DOHH2 (cell line): ENCODE data around the gene ACOT11.

ENCODE experiments used
- H3F3A ChIP-seq: fragments of 200-600 bp; sonication (generic), shearing (Covaris generic); 2 replicates; pipeline ENCODE4 v1.6.0; 2016; ENCODE audit warnings: antibody characterized with exemption, mild to moderate bottlenecking; ENCODE audit not compliant: control insufficient read depth, insufficient read depth
- H3K27ac ChIP-seq: fragments of 200-600 bp; sonication (generic); 2 replicates; pipeline ENCODE4 v1.5.1; 2014; ENCODE audit warnings: low read depth, mild to moderate bottlenecking, low read length, moderate library complexity
- H3K27me3 ChIP-seq: fragments of 200-600 bp; sonication (generic); 2 replicates; pipeline ENCODE4 v1.6.1; 2014; ENCODE audit warnings: mild to moderate bottlenecking, low read length, mixed read lengths; ENCODE audit not compliant: control insufficient read depth
- H3K36me3 ChIP-seq: fragments of 200-600 bp; sonication (generic); 2 replicates; pipeline ENCODE4 v1.6.1; 2014; ENCODE audit warnings: mild to moderate bottlenecking, low read length, moderate library complexity, mixed read lengths; ENCODE audit not compliant: control insufficient read depth
- H3K4me1 ChIP-seq: fragments of 200-600 bp; sonication (generic); 2 replicates; pipeline ENCODE4 v1.6.1; 2014; ENCODE audit warnings: mild to moderate bottlenecking, low read length, mixed read lengths; ENCODE audit not compliant: control insufficient read depth
- H3K4me2 ChIP-seq: fragments of 200-600 bp; sonication (generic); 2 replicates; pipeline ENCODE4 v1.6.0; 2014; ENCODE audit warnings: mild to moderate bottlenecking, low read length, moderate library complexity
- H3K4me3 ChIP-seq: fragments of 200-600 bp; sonication (generic); 2 replicates; pipeline ENCODE4 v1.5.1; 2014; ENCODE audit warnings: mild to moderate bottlenecking, low read length, mixed read lengths
- H3K79me2 ChIP-seq: fragments of 200-600 bp; sonication (generic); 2 replicates; pipeline ENCODE4 v1.6.1; 2014; ENCODE audit warnings: mild to moderate bottlenecking, low read length, mixed read lengths; ENCODE audit not compliant: control insufficient read depth
- H3K9me2 ChIP-seq: fragments of 200-600 bp; sonication (generic); replicated peaks from 2 replicates; pipeline ENCODE4 v1.6.1; 2014; ENCODE audit warnings: mild to moderate bottlenecking, low read length, mixed read lengths; ENCODE audit not compliant: control insufficient read depth
- H3K9me3 ChIP-seq: fragments of 200-600 bp; sonication (generic); 2 replicates; pipeline ENCODE4 v1.6.1; 2014; ENCODE audit warnings: antibody characterized with exemption, low read length, mixed read lengths; ENCODE audit not compliant: control insufficient read depth, insufficient read depth
- H4K20me1 ChIP-seq: fragments of 200-600 bp; sonication (generic); 2 replicates; pipeline ENCODE4 v1.6.0; 2014; ENCODE audit warnings: low read depth, mild to moderate bottlenecking, antibody characterized with exemption, low read length, moderate library complexity; ENCODE audit not compliant: control insufficient read depth, insufficient read depth
- CTCF ChIP-seq: fragments of 200-600 bp; sonication (generic); IDR thresholded peaks from one replicate; pipeline ENCODE4 v1.5.1; 2014; ENCODE audit warnings: antibody characterized with exemption, mild to moderate bottlenecking, low read depth, low read length; ENCODE audit not compliant: poor library complexity, severe bottlenecking
- EZH2phosphoT487 ChIP-seq: fragments of 200-600 bp; sonication (generic); IDR thresholded peaks from 2 replicates; pipeline ENCODE4 v1.6.1; 2017; ENCODE audit warnings: borderline replicate concordance, mild to moderate bottlenecking, antibody characterized with exemption, low read length, moderate library complexity, mixed read lengths

The ACOT11 gene

GRCh38 chr1:54547601-54548388, at the start of gene ACOT11:
Gene ACOT11 (plus strand): TSS chr1:54548228. CDS start chr1:54548310, 82 bp downstream.
- Histone ChIP-seq H3F3A (no peaks in the 10 kb centered on the region), H3K4me2 (no peak within 1 kb of the TSS)

GRCh38 chr1:54498383-54499096, 49.5 kb upstream of the ACOT11 start:
- no peak overlapping the region for H3K27ac ChIP-seq
- TF ChIP-seq EZH2phosphoT487: no peak
- no peak for TF ChIP-seq CTCF
- H3K4me2 ChIP-seq: no peak overlapping the region
- no peak overlapping the region for H3K4me3 ChIP-seq
- no peaks in the 10 kb centered on the region for H4K20me1 ChIP-seq
- no peaks in the 10 kb centered on the region for H3K79me2 ChIP-seq
- H3K4me1 ChIP-seq: peaks cover 17% of the 10 kb centered on the region
- no peaks in the 10 kb centered on the region for H3F3A ChIP-seq
- no peaks in the 10 kb centered on the region for H3K9me2 ChIP-seq
- H3K36me3 ChIP-seq: no peaks in the 10 kb centered on the region
- H3K9me3 ChIP-seq: no peaks in the 10 kb centered on the region
- H3K27me3 ChIP-seq: peaks cover 36% of the 10 kb centered on the region

More at GRCh38 chr1:54547601-54548388, at the start of gene ACOT11:
- no peak within 1 kb of the TSS for H3K4me3 ChIP-seq
- H3K9me3 ChIP-seq: no peaks in the 10 kb centered on the region
- no peaks in the 10 kb centered on the region for H3K36me3 ChIP-seq
- no peaks in the 10 kb centered on the region for H3K4me1 ChIP-seq
- no peaks in the 10 kb centered on the region for H4K20me1 ChIP-seq
- no peaks in the 10 kb centered on the region for H3K9me2 ChIP-seq
- H3K27ac ChIP-seq: no peak within 1 kb of the TSS
- H3K79me2 ChIP-seq: no peaks in the 10 kb centered on the region
- H3K27me3 ChIP-seq: peaks cover 6% of the 10 kb centered on the region
- TF ChIP-seq CTCF: no peak
- TF ChIP-seq EZH2phosphoT487: no peak

- no peaks in the 10 kb centered on the region for H3K9me3 ChIP-seq
- peaks cover 36% of the 10 kb centered on the region for H3K27me3 ChIP-seq
- no peaks in the 10 kb centered on the region for H3K9me2 ChIP-seq
- H3F3A ChIP-seq: no peaks in the 10 kb centered on the region
- TF ChIP-seq EZH2phosphoT487: no peak
- TF ChIP-seq CTCF: no peak
- no peak overlapping the region for H3K4me3 ChIP-seq
- no peaks in the 10 kb centered on the region for H4K20me1 ChIP-seq
- no peaks in the 10 kb centered on the region for H3K79me2 ChIP-seq
- H3K4me2 ChIP-seq: no peak overlapping the region
- H3K27ac ChIP-seq: no peak overlapping the region
- peaks cover 17% of the 10 kb centered on the region for H3K4me1 ChIP-seq
- no peaks in the 10 kb centered on the region for H3K36me3 ChIP-seq
Measured at GRCh38 chr1:54499097-54499359, 49.0 kb upstream of the ACOT11 start.
